Urinary bladder (tissue), 4 donors: Measurements from ENCODE around the gene ZSWIM5. TPM values are rescaled to one million over a fixed set of nuclear protein-coding genes. Genes with fewer than 3 reads are reported as not detected.

Source experiments
- DNase-seq: peaks from one replicate; pipeline ENCODE4 v3.0.0-alpha.2; 2015; ENCODE audit errors: extremely low spot score
- H3K27ac ChIP-seq: one replicate; pipeline ENCODE4 v1.5.1; 2013; ENCODE audit warnings: low read depth, mild to moderate bottlenecking, moderate library complexity
- H3K36me3 ChIP-seq: one replicate; pipeline ENCODE4 v1.6.1; 2013; ENCODE audit warnings: mild to moderate bottlenecking, moderate library complexity; ENCODE audit not compliant: insufficient read depth
- H3K4me1 ChIP-seq: one replicate; pipeline ENCODE4 v1.6.1; 2013; ENCODE audit warnings: mild to moderate bottlenecking, moderate library complexity; ENCODE audit not compliant: insufficient read depth
- H3K4me3 ChIP-seq: one replicate; pipeline ENCODE4 v1.5.1; 2013; ENCODE audit warnings: low read depth, low read length
- WGBS: extraction: QIAGEN DNeasy Blood & Tissue Kit; methylation state at CpG from one replicate; pipeline ENCODE4 v1.1.7; 2013; 5-methylcytosine and 5-hydroxymethylcytosine counted together
- polyA plus RNA-seq: library from polyadenylated mRNA; stranded (reverse); fragments of 200-250 nt; gene quantifications from one replicate; pipeline ENCODE4 v1.2.3, GENCODE V29; 2013
- total RNA-seq: library from RNA; depleted of rRNA; stranded (reverse); fragments of >200 nt; gene quantifications from one replicate; pipeline ENCODE4 v1.2.3, GENCODE V29; 2014
- donor health status: healthy with polysubstance abuse.
- donor health status: healthy.

Gene ZSWIM5
- total and polyA plus RNA-seq, 2 donors, result 2.4 to 3.6 TPM

- no peak for DNase-seq
- peaks cover 1% of the 10 kb centered on the region for H3K4me1 ChIP-seq
- no peak overlapping the region for H3K27ac ChIP-seq
- peaks cover 3% of the 10 kb centered on the region for H3K36me3 ChIP-seq
- no peak overlapping the region for H3K4me3 ChIP-seq
- WGBS, result 94% methylated on average over 2 of the region's 2 CpGs
Observed at GRCh38 chr1:45038240-45038639, 168.2 kb downstream of the ZSWIM5 start.

GRCh38 chr1:45037456-45037855 lies 168.9 kb downstream of the ZSWIM5 start:
- Histone ChIP-seq H3K27ac (no peak overlapping the region), H3K4me1 (peaks cover 1% of the 10 kb centered on the region), H3K36me3 (peaks cover under 1% of the 10 kb centered on the region), H3K4me3 (no peak overlapping the region)
- no peak for DNase-seq

- H3K4me3 ChIP-seq, result no peak overlapping the region
- WGBS, result 69% methylated on average over 7 of the region's 7 CpGs
- no peak for DNase-seq
- H3K36me3 ChIP-seq, result no peaks in the 10 kb centered on the region
- no peak overlapping the region for H3K27ac ChIP-seq
- peaks cover 1% of the 10 kb centered on the region for H3K4me1 ChIP-seq
Observed at GRCh38 chr1:45035631-45036301, 170.6 kb downstream of the ZSWIM5 start.

GRCh38 chr1:45033356-45033755 lies 173.0 kb downstream of the ZSWIM5 start:
- DNase-seq, result no peak
- Histone ChIP-seq H3K4me3 (no peak overlapping the region), H3K4me1 (peaks cover 1% of the 10 kb centered on the region), H3K36me3 (no peaks in the 10 kb centered on the region), H3K27ac (no peak overlapping the region)
- WGBS, result 98% methylated on average over 1 of the region's 1 CpG

GRCh38 chr1:45032837-45033236 lies 173.6 kb downstream of the ZSWIM5 start:
- Histone ChIP-seq H3K4me1 (peaks cover 1% of the 10 kb centered on the region), H3K27ac (no peak overlapping the region), H3K36me3 (no peaks in the 10 kb centered on the region), H3K4me3 (no peak overlapping the region)
- DNase-seq, result no peak
- 81% methylated on average over 2 of the region's 2 CpGs for WGBS

- Histone ChIP-seq H3K27ac (no peak overlapping the region), H3K4me1 (no peaks in the 10 kb centered on the region), H3K36me3 (no peaks in the 10 kb centered on the region), H3K4me3 (no peak overlapping the region)
- WGBS, result 95% methylated on average over 1 of the region's 1 CpG
- DNase-seq, result no peak
Observed at GRCh38 chr1:45026446-45026845, 180.0 kb downstream of the ZSWIM5 start.

- 97% methylated on average over 1 of the region's 1 CpG for WGBS
Observed at GRCh38 chr1:45023663-45024062, 182.7 kb downstream of the ZSWIM5 start.

GRCh38 chr1:45018599-45019230 lies 187.7 kb downstream of the ZSWIM5 start:
- Histone ChIP-seq H3K27ac (no peak overlapping the region), H3K4me1 (no peaks in the 10 kb centered on the region), H3K4me3 (no peak overlapping the region), H3K36me3 (no peaks in the 10 kb centered on the region)
- no peak for DNase-seq
- 57% methylated on average over 16 of the region's 16 CpGs for WGBS

More at GRCh38 chr1:45023663-45024062, 182.7 kb downstream of the ZSWIM5 start:
- Histone ChIP-seq H3K4me3 (no peak overlapping the region), H3K27ac (no peak overlapping the region), H3K36me3 (no peaks in the 10 kb centered on the region), H3K4me1 (no peaks in the 10 kb centered on the region)
- DNase-seq, result no peak

GRCh38 chr1:45016767-45017166 lies 189.6 kb downstream of the ZSWIM5 start:
- H3K4me3 ChIP-seq, result no peak overlapping the region
- 63% methylated on average over 6 of the region's 6 CpGs for WGBS
- no peaks in the 10 kb centered on the region for H3K4me1 ChIP-seq
- no peak overlapping the region for H3K27ac ChIP-seq
- H3K36me3 ChIP-seq, result no peaks in the 10 kb centered on the region
- no peak for DNase-seq

- no peak overlapping the region for H3K4me3 ChIP-seq
- H3K27ac ChIP-seq, result no peak overlapping the region
- DNase-seq, result no peak
- 76% methylated on average over 2 of the region's 2 CpGs for WGBS
- no peaks in the 10 kb centered on the region for H3K4me1 ChIP-seq
- H3K36me3 ChIP-seq, result no peaks in the 10 kb centered on the region
Observed at GRCh38 chr1:45016090-45016697, 190.2 kb downstream of the ZSWIM5 start.

GRCh38 chr1:45015683-45016082 lies 190.7 kb downstream of the ZSWIM5 start:
- H3K36me3 ChIP-seq, result no peaks in the 10 kb centered on the region
- no peak overlapping the region for H3K4me3 ChIP-seq
- H3K27ac ChIP-seq, result no peak overlapping the region
- H3K4me1 ChIP-seq, result no peaks in the 10 kb centered on the region
- whole genome bisulfite sequencing, result 76% methylated on average over 2 of the region's 2 CpGs
- no peak for DNase-seq

- no peak overlapping the region for H3K4me3 ChIP-seq
- 30% methylated on average over 6 of the region's 6 CpGs for WGBS
- DNase-seq, result peak; percentile 57
- no peaks in the 10 kb centered on the region for H3K36me3 ChIP-seq
- peaks cover 3% of the 10 kb centered on the region for H3K4me1 ChIP-seq
- no peak overlapping the region for H3K27ac ChIP-seq
Observed at GRCh38 chr1:45014321-45015028, 191.9 kb downstream of the ZSWIM5 start.

- DNase-seq, result no peak
- no peaks in the 10 kb centered on the region for H3K36me3 ChIP-seq
- H3K4me3 ChIP-seq, result no peak overlapping the region
- no peak overlapping the region for H3K27ac ChIP-seq
- H3K4me1 ChIP-seq, result peaks cover 3% of the 10 kb centered on the region
- 84% methylated on average over 12 of the region's 12 CpGs for WGBS
Observed at GRCh38 chr1:45013551-45014209, 192.7 kb downstream of the ZSWIM5 start.
